ENCODE measurements around the gene BIRC5.
"Not testable (repeated sequence)": the region's sequence is repeated elsewhere in the genome, so short reads cannot be mapped to it uniquely, and the experiment has no call there.

Gene BIRC5

DNA sequence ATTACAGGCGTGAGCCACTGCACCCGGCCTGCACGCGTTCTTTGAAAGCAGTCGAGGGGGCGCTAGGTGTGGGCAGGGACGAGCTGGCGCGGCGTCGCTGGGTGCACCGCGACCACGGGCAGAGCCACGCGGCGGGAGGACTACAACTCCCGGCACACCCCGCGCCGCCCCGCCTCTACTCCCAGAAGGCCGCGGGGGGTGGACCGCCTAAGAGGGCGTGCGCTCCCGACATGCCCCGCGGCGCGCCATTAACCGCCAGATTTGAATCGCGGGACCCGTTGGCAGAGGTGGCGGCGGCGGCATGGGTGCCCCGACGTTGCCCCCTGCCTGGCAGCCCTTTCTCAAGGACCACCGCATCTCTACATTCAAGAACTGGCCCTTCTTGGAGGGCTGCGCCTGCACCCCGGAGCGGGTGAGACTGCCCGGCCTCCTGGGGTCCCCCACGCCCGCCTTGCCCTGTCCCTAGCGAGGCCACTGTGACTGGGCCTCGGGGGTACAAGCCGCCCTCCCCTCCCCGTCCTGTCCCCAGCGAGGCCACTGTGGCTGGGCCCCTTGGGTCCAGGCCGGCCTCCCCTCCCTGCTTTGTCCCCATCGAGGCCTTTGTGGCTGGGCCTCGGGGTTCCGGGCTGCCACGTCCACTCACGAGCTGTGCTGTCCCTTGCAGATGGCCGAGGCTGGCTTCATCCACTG is at the start of gene BIRC5:
BIRC5 (plus strand) TSS at position 238 of the 690 bp plus-strand sequence; CDS start at position 302, 64 bp downstream.
- peak; percentile 85 for DNase-seq (ENCODE audit: low read depth)

DNA sequence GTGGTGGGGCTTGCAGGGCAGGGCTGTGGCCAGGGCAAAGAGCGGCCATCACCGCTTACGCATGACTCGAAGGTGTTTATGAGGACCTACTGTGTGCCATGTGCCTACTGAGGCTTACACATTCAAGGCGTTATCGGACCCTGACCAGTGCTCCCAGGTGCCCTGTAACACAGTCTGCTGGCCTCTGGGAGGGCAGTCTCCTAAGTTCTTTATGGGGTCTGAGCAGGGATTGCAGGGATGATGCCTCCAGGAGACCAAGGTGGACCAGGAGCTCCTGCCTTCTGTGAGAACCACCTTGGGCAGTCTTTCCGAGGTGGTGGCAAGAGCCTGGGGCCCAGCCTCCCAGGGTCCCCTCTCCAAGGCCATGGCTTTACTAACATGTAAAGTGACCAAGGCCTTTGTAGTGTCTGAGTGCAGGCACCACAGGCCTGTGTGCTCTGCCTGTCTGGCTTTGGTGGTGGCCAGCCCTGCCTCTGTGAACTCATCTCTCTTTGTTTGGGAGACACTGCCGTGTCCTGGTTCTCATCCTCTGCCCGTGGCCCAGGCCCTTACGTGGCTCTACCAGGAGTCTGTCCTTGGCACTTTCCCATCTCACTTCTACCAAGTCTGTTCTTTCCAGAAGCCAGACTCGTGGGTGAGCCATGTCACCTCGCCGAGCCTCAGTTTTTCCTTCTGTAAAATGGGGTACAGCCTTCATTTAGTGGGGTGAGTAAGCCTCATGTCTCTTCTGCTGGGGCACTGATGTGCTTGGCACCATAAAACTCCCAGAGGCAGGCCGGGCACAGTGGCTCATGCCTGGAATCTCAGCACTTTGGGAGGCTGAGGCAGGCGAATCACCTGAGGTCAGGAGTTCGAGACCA is 49.1 kb upstream of the BIRC5 start:
- DNase-seq (ENCODE audit: low read depth), result no peak

DNA sequence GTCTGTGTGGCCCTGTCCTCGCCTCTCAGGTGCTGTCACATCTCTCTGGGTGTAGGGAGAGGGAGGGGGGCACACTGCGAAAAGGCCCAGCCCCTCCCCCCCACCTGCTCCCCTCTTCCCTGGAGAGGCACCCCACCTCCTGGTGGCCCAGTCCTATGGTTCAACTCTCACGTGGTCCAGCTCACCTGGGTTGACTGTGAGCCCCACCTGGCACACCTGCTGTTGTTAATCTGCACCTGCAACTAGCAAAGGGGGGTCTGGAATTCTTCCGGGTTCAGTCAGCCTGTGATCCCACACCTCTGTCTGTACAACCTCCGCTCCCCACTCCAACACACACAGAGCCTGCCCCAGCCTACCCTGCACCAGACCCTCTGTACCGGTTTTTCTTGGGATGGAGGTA is 47.6 kb upstream of the BIRC5 start:
- DNase-seq (ENCODE audit: low read depth), result no peak

DNA sequence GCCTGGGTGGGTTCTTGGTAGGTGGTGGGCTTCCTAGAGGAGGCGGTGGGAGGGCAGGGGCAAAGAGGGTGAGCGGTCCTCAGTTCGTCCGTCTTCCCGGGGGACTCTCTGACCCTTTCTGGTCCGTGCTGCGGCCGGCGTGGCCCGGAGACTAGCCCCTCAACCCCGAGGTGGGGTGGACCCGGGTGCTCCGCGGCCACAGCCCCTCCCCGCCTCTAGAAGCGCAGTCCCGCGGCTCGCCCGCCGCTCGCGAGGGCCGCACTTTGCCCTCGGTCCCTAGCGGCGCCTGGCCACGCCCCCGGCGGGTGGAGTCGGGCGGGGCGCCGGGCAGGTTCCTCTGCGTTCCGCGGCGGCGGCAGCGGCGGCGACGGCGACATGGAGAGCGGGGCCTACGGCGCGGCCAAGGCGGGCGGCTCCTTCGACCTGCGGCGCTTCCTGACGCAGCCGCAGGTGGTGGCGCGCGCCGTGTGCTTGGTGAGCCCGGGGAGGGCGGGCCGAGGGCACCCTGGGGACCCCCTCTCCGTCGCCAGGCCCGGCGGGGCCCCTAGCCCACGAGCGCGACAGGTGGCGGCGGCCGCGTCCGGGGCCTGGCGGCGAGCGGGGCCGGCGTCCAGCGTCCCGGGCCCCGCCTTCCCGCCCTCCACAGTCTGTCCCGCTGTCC is 45.7 kb upstream of the BIRC5 start, which contains the start of gene SYNGR2:
SYNGR2 (plus strand) TSS at position 340 of the 661 bp plus-strand sequence; CDS start at position 376, 36 bp downstream.
- DNase-seq (ENCODE audit: low read depth), result peak; percentile 59

DNA sequence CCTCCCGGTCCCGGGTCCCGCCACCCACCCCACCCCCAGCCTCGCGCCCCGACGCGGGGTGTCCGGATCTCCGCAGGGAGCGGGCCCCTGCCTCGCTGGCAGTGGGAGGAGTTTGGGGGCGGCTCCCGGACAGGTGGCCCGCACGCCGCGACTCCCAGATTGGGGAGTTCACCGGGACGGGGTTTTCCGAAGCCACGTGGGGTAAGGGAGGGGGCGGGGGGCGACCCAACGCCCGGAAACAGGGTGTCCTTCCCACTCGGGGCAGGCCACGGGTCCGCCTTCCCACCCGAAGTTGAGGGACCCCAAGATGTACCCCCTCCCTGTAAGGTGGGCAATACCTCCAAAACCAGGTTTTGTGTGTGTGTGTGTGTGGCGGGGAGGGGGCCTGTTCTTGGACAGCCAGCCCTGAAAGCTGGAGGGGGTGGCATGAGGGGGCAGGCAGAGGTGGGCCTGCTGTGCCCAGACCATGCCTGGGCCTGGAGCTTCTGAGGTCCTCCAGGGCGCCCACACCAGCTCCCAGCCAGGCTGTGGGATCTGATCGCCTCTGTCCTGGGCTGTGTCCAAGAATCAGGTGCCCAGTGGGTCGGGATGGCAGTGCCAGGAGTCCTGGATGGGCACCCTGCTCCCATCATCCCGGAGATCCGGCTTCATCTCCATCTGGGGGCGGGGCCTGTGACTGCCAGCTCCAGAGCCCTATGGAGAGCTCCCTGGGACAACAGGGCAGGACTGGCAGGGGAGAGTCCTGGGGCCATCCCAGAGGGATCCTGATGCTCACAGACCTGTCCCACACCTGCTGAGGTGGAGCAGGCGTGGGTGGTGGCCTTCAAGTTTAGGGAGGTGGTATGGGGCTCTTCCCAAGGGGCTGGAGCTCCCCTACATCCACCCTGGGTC is 44.9 kb upstream of the BIRC5 start:
- peak; percentile 25 for DNase-seq (ENCODE audit: low read depth)

DNA sequence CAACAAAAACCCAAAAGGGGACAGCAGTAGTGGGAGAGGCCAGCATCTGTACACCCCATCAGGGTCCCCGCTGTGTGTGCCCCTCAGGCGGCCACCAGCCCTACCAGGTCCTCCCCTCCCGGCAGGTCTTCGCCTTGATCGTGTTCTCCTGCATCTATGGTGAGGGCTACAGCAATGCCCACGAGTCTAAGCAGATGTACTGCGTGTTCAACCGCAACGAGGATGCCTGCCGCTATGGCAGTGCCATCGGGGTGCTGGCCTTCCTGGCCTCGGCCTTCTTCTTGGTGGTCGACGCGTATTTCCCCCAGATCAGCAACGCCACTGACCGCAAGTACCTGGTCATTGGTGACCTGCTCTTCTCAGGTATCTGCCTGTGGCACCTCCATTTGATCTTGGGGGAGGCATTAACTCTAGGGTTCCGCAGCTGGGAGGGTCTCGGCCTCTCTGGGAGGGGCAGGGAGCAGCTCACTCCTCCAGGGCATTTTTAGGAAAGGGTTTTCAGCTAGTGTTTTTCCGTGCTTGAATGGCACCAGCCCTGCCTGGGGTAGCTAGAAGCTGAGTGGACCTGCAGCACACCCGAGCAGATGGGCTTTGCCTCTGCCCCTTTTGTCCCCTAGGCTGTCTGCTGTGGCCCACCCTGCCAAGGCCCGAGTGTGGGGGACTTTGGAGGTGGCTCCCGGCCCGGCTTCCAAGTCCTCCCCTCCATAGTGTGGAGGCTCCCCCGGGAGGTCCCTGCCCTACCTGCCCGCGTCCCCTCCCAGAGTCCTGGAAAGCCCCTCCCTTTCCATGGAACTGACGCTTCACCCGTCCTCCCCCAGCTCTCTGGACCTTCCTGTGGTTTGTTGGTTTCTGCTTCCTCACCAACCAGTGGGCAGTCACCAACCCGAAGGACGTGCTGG is 43.1 kb upstream of the BIRC5 start:
- DNase-seq (ENCODE audit: low read depth), result no peak

DNA sequence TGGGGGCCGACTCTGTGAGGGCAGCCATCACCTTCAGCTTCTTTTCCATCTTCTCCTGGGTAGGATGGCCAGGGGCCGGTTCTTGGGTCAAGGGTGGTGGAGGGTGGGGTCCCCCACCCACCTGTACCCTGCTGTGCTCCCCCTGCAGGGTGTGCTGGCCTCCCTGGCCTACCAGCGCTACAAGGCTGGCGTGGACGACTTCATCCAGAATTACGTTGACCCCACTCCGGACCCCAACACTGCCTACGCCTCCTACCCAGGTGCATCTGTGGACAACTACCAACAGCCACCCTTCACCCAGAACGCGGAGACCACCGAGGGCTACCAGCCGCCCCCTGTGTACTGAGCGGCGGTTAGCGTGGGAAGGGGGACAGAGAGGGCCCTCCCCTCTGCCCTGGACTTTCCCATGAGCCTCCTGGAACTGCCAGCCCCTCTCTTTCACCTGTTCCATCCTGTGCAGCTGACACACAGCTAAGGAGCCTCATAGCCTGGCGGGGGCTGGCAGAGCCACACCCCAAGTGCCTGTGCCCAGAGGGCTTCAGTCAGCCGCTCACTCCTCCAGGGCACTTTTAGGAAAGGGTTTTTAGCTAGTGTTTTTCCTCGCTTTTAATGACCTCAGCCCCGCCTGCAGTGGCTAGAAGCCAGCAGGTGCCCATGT is 42.3 kb upstream of the BIRC5 start:
- not testable (repeated sequence) for DNase-seq (ENCODE audit: low read depth)

DNA sequence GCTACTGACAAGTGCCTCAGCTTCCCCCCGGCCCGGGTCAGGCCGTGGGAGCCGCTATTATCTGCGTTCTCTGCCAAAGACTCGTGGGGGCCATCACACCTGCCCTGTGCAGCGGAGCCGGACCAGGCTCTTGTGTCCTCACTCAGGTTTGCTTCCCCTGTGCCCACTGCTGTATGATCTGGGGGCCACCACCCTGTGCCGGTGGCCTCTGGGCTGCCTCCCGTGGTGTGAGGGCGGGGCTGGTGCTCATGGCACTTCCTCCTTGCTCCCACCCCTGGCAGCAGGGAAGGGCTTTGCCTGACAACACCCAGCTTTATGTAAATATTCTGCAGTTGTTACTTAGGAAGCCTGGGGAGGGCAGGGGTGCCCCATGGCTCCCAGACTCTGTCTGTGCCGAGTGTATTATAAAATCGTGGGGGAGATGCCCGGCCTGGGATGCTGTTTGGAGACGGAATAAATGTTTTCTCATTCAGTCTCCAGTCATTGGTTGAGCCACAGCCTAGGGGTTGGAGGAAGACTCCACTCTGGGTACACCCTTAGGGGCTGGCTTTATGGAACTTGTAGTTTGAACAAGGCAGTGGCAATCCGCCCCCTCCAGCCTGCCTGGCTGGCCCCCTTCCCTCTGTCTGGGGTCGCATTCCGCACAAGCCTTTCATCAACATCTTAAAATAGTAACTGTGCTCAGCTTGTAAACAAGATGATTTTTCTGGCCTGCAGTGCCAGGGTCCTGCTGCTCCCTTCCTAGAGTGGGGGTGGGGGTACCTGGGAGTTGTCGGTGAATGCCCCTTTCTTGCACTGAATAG is 41.6 kb upstream of the BIRC5 start:
- no peak for DNase-seq (ENCODE audit: low read depth)

DNA sequence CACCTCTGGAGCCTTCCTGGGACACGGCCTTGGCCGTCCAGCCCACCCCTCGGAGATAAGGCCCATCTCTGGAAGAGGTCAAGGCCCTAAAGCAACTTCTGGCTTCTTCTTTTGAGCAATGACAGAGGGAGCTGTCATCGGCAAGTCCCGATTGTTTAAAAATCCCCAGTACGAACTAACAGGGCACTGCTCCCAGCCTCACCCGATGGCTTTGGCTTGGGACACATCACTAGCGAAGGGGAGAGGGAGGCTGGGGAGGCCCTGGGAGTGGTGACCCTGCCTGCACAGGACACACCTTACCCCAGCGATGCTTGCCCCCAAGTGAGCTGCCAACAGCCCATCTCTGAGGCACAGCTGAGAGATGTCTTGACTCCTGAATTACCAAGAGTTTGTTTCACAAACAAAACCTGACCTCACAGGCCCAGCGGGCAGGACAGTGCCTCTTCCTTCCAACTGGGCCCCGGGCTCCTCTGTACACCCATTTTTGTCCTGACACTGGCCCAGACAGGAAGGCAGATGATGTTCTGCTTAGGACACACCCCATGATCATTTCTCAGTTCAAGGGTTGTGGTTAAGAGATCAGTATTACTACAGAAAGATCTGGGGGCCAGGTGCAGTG is 40.8 kb upstream of the BIRC5 start:
- DNase-seq (ENCODE audit: low read depth), result no peak

DNA sequence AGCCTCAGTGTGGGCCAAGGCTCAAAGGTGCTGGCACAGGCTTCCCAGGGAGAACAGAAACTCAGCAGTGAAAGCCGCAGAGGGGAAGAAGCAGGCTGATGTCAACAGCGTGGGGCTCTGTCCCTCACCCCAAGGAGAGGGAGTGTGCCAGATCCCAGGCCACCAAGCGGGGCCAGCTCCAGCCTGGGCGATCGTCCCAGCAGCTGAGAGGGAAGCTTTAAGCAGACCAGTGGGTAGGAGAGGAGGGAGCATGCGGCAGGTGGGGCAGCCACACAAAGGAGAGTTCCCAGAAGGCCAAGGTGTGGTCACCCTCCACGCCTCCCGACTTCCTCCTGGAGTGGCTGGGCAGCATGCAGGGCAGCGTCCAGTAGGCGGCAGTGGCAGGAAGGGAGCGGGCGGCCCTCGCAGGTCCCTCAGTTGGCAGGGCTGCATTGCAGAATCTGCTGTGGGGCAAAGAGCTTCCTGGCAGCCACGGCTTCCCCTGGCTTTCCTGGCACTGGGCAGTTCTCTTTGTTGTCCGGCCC is 39.6 kb upstream of the BIRC5 start:
- DNase-seq (ENCODE audit: low read depth), result no peak

DNA sequence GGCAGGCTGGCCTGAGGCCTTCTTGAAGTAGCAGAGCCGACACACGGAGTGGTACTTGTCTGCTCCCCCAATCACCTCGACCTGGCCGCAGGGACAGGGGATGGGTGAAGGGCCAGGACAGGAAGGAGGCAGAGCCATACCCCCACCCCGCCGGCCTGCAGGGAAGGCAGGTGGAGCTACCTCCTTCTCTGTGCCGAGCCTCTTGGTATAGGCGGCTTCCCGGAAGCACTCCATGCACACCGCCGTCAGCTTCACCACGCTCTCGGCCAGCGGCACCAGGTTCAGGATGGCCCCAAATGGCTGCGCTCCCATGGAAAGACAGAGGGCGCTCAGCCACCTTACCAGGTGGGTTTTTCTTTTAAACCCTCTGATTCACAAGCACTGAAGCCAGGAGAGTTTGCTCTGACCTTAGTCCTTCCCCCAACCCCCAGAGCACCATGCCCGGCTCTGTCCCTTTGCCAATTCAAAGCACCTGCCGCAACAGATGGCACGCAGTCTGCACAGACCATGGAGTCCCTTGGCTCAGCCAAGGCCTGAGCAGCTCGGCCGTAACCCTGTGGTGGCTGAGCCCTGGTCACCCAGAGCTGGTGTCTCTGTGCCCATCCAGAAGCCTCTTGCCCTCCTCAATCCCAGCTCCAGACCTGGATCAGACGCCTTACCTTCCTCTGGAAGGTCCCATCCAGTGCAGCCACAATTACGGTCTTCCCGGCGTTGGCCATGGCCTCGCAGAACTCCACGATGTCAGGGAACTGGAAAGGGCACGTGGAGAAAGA is 39.0 kb upstream of the BIRC5 start:
- no peak for DNase-seq (ENCODE audit: low read depth)

DNA sequence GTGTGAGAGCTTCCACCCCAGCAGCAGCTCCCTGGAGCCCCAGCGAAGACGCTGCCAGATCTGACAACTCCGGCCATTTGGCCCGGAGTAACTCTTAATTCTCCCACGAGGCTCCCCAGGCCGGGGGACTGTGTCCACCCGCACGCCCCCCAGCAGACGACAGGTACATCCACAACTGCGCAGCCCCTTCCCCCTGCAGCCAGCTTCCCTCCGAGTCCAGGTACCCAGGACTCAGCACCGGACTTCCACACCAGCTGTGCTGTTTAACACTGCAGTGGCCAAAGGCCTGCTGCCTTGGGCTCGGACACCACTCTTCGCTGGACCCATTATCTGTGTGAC is 38.4 kb upstream of the BIRC5 start:
- DNase-seq (ENCODE audit: low read depth), result no peak

DNA sequence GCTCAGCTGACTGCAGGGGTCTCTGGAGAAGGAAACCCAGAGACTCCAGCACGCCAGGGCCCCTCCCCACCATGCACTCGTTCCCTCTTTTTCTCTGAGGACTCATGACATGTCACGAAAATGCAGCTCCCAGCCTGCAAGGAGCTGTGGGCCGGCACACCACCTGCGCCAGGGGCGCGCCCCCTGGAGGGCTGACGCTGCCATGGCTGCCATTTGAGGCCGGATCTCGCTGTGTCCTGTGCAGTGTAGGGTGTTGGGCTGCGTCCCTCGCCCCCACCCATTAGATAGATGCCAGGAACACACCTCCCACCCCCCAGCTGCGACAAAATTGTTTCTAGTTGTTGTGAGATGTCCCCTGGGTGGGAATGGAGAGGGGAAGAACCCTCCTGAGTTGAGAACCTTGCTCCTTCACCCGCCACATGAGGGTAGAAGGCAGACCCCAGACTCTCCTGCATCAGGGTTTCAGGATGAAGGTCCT is 37.5 kb upstream of the BIRC5 start:
- DNase-seq (ENCODE audit: low read depth), result peak; percentile 51

DNA sequence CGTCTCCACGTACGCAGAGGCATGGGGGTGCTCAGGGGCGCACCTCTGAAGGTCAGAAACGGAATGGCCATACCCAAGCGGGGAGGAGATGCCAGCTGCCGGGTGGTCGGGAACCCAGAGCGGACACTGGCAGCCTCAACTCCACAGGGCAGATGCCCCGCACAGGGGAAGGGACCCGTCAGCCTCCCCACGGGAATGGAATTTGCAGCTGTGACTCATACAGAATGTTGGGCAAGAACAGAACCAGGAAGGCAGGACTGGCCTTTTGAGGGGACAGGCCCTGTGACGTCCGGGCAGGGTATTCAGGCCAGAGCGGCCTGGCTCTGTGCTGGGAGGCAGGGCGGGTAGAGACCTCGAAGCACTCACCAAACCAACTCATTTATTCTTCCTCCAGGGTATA is 34.7 kb upstream of the BIRC5 start:
- DNase-seq (ENCODE audit: low read depth), result no peak

DNA sequence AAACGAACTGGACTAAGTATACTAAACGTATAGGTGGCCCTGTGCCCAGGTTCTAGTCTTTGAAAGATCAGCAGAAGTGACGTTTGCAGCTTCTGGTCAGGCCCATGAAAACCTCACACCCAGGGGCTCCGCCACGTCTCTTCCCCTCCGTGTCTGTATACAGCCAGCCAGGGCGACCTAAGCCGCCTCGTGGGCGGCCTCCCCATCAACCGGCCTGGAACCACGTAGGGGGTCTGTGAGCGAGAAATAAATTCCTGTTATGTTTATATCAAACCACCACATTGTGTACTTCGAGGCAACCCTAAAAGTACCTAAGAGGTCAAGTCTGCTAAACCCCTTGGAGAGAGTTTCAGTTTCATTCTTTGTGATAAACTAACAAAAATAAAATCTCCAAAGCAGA is 34.0 kb upstream of the BIRC5 start:
- DNase-seq (ENCODE audit: low read depth), result no peak

DNA sequence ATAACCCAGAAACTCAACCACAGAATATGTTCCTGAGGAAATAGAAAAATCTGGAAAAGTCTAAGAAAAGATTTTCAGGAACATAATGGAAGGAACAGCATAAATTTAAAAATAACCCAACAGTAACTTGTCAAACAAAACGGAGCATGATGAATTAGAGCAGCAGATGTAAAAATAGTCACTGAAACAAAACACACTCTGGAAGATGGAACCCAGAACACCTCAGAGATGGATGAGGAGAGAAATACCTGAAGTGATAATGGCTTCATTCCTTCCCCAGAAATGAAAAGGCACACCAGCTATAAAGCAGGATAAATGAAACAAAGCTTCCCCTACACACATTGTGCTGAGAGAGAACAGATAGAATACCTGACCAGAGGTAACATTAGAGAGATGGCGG is 33.5 kb upstream of the BIRC5 start:
- DNase-seq (ENCODE audit: low read depth), result no peak

DNA sequence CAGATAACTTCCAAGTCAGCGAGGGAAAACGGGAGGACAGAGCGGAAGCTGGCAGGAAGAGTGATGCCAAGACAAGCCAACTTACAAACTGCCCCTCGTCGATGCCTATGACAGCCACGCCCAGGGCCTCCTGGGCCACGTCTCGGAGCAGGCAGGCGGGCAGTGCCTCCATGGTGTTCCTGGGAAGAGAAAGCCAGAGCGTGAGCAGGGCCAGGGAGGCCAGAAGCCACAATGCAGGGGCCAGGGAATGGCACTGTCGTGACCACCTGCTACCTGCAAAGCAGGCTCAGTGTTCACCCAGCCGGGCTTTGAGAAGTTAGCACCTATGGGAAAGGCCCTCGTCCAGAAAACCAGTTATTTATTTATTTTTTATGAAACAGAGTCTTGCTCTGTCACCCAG is 31.5 kb upstream of the BIRC5 start:
- no peak for DNase-seq (ENCODE audit: low read depth)

DNA sequence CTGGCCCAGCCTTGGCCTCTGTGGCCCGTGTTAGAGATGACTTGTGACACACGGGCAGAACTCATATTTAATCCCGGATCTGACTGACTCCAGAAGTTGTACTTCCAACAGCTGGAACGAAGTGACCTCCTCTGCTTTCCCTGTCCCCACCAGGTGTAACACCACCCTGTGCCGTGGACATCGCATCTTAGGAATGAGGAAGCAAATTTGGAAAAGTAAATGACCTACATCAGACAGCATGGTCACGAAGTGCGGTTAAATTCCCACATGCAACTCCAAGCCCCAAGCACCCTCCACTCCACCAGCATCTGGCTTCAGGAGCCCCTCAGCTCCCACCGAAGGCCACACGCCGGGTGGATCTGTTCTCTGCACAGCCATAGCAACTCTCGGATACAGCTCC is 30.1 kb upstream of the BIRC5 start:
- no peak for DNase-seq (ENCODE audit: low read depth)

Data from stimulated activated CD8-positive, alpha-beta memory T cell treated with anti-CD3 and anti-CD28 coated beads, Interleukin-7, amount 100 ng/mL, for 24 hours (primary cell).